Smooth muscle cell (in vitro differentiated cells): ENCODE data around the gene PDZK1. TPM values are rescaled to one million over a fixed set of nuclear protein-coding genes. Genes with fewer than 3 reads are reported as not detected.

Experiments
- DNase-seq: peaks from one replicate; lab custom pipeline; 2025; ENCODE audit not compliant: unreplicated experiment; lab: John Stamatoyannopoulos, UW
- H2AFZ ChIP-seq: fragments of 200-600 bp; sonication (generic); 2 replicates; pipeline ENCODE4 v1.6.0; 2016; ENCODE audit warnings: antibody characterized with exemption, low read depth, mild to moderate bottlenecking
- H3F3A ChIP-seq: fragments of 200-600 bp; sonication (generic); 2 replicates; pipeline ENCODE4 v1.6.0; 2017; ENCODE audit warnings: antibody characterized with exemption, low read depth
- H3K27ac ChIP-seq: fragments of 200-600 bp; sonication (generic); 2 replicates; pipeline ENCODE4 v1.5.1; 2016; ENCODE audit warnings: low read depth, mild to moderate bottlenecking
- H3K27me3 ChIP-seq: fragments of 200-600 bp; sonication (generic); 2 replicates; pipeline ENCODE4 v1.6.1; 2016; ENCODE audit warnings: low read depth, mild to moderate bottlenecking
- H3K36me3 ChIP-seq: fragments of 200-600 bp; sonication (generic); 2 replicates; pipeline ENCODE4 v1.5.1; 2016; ENCODE audit warnings: low read depth
- H3K4me1 ChIP-seq: fragments of 200-600 bp; sonication (generic); 2 replicates; pipeline ENCODE4 v1.5.1; 2016; ENCODE audit warnings: low read depth
- H3K4me2 ChIP-seq: fragments of 200-600 bp; sonication (generic); 2 replicates; pipeline ENCODE4 v1.6.0; 2016; ENCODE audit warnings: mild to moderate bottlenecking
- H3K4me3 ChIP-seq: fragments of 200-600 bp; sonication (generic); 2 replicates; pipeline ENCODE4 v1.5.1; 2016; ENCODE audit warnings: mild to moderate bottlenecking
- H3K79me2 ChIP-seq: fragments of 200-600 bp; sonication (generic); 2 replicates; pipeline ENCODE4 v1.6.0; 2016; ENCODE audit warnings: low read depth, mild to moderate bottlenecking
- H3K9ac ChIP-seq: fragments of 200-600 bp; sonication (generic); 2 replicates; pipeline ENCODE4 v1.6.0; 2016; ENCODE audit warnings: low read depth
- H3K9me3 ChIP-seq: fragments of 200-600 bp; sonication (generic); replicated peaks from 2 replicates; pipeline ENCODE4 v1.5.1; 2016; ENCODE audit warnings: low read depth
- H4K20me1 ChIP-seq: fragments of 200-600 bp; sonication (generic); 2 replicates; pipeline ENCODE4 v1.6.0; 2016; ENCODE audit warnings: low read depth
- CTCF ChIP-seq: fragments of 200-600 bp; sonication (generic); IDR thresholded peaks from 2 replicates; pipeline ENCODE4 v1.5.1; 2017; ENCODE audit warnings: borderline replicate concordance, mild to moderate bottlenecking, antibody characterized with exemption; ENCODE audit not compliant: insufficient read depth, poor library complexity, severe bottlenecking
- WGBS: methylation state at CpG from one replicate; pipeline ENCODE4 v1.1.7; 2016; ENCODE audit warnings: low lambda C conversion rate; 5-methylcytosine and 5-hydroxymethylcytosine counted together
- polyA plus RNA-seq: library from polyadenylated mRNA; unstranded; fragments of >200 nt; fragmentation: Nextera tagmentation; extraction: Ambion mirVana; gene quantifications from 2 replicates; pipeline ENCODE4 v1.2.1, GENCODE V29; 2016
- total RNA-seq: library from RNA; depleted of rRNA; stranded (reverse); fragments of >200 nt; gene quantifications from 2 replicates; pipeline ENCODE4 v1.2.3, GENCODE V29; 2014

PDZK1 gene
- total and polyA plus RNA-seq, 2 experiments from 2014 or later = 0.45 TPM; not detected in 1

- H4K20me1 ChIP-seq = no peaks in the 10 kb centered on the region
- peaks cover 6% of the 10 kb centered on the region for H3K4me1 ChIP-seq
- peaks cover 11% of the 10 kb centered on the region for H3F3A ChIP-seq
- 95% methylated on average over 9 of the region's 9 CpGs for WGBS
- no peak overlapping the region for H2AFZ ChIP-seq
- H3K27ac ChIP-seq = no peak overlapping the region
- H3K79me2 ChIP-seq = no peaks in the 10 kb centered on the region
- no peaks in the 10 kb centered on the region for H3K9me3 ChIP-seq
- no peak overlapping the region for H3K4me3 ChIP-seq
- H3K4me2 ChIP-seq = no peak overlapping the region
- DNase-seq = no peak
- H3K27me3 ChIP-seq = no peaks in the 10 kb centered on the region
- H3K9ac ChIP-seq = no peak overlapping the region
- no peak for TF ChIP-seq CTCF
- peaks cover 18% of the 10 kb centered on the region for H3K36me3 ChIP-seq
Observed at GRCh38 chr1:145747398-145748247, 40.5 kb upstream of the PDZK1 start.

- peaks cover 9% of the 10 kb centered on the region for H3F3A ChIP-seq
- H3K9ac ChIP-seq = no peak overlapping the region
- no peak overlapping the region for H2AFZ ChIP-seq
- no peak overlapping the region for H3K4me3 ChIP-seq
- no peaks in the 10 kb centered on the region for H3K27me3 ChIP-seq
- H3K4me1 ChIP-seq = peaks cover 4% of the 10 kb centered on the region
- H3K4me2 ChIP-seq = peak overlapping the region; percentile 63
- no peak for DNase-seq
- peaks cover 9% of the 10 kb centered on the region for H3K36me3 ChIP-seq
- 26% methylated on average over 4 of the region's 4 CpGs for WGBS
- TF ChIP-seq CTCF = no peak
- H3K9me3 ChIP-seq = no peaks in the 10 kb centered on the region
- peak overlapping the region; percentile 52 for H3K27ac ChIP-seq
- H4K20me1 ChIP-seq = no peaks in the 10 kb centered on the region
- no peaks in the 10 kb centered on the region for H3K79me2 ChIP-seq
Observed at GRCh38 chr1:145740269-145740668, 33.1 kb upstream of the PDZK1 start.

- H3K27me3 ChIP-seq = no peaks in the 10 kb centered on the region
- no peak overlapping the region for H3K27ac ChIP-seq
- no peak for DNase-seq
- no peak overlapping the region for H3K4me3 ChIP-seq
- TF ChIP-seq CTCF = no peak
- no peak overlapping the region for H3K4me2 ChIP-seq
- no peak overlapping the region for H2AFZ ChIP-seq
- H3K9ac ChIP-seq = no peak overlapping the region
- WGBS = 100% methylated on average over 1 of the region's 1 CpG
- H4K20me1 ChIP-seq = no peaks in the 10 kb centered on the region
- H3K36me3 ChIP-seq = no peaks in the 10 kb centered on the region
- peaks cover 4% of the 10 kb centered on the region for H3K4me1 ChIP-seq
- peaks cover 9% of the 10 kb centered on the region for H3F3A ChIP-seq
- H3K79me2 ChIP-seq = no peaks in the 10 kb centered on the region
- H3K9me3 ChIP-seq = no peaks in the 10 kb centered on the region
Observed at GRCh38 chr1:145736191-145736590, 29.0 kb upstream of the PDZK1 start.

GRCh38 chr1:145730900-145731299, 23.7 kb upstream of the PDZK1 start:
- Histone ChIP-seq H4K20me1 (no peaks in the 10 kb centered on the region), H3K4me2 (no peak overlapping the region), H3K79me2 (no peaks in the 10 kb centered on the region), H3K9ac (no peak overlapping the region), H3K27ac (no peak overlapping the region), H2AFZ (no peak overlapping the region), H3K4me1 (no peaks in the 10 kb centered on the region), H3K9me3 (no peaks in the 10 kb centered on the region), H3K4me3 (no peak overlapping the region), H3K27me3 (no peaks in the 10 kb centered on the region), H3F3A (no peaks in the 10 kb centered on the region), H3K36me3 (no peaks in the 10 kb centered on the region)
- no peak for TF ChIP-seq CTCF
- DNase-seq = no peak
- 96% methylated on average over 3 of the region's 3 CpGs for WGBS
